Gastroesophageal sphincter (tissue), 3 donors: ENCODE results near the gene LRRN4CL.

Experiments
- CTCF ChIP-seq, 4 experiments: fragments of 200-600 bp in 2 of 4; fragments of 450-650 bp in 2 of 4; sonication (generic) in 1 of 4; IDR thresholded peaks; one replicate each; pipeline ENCODE4 v1.5.1; 2017 to 2019; ENCODE audit warnings: antibody characterized with exemption in 4 of 4, mild to moderate bottlenecking in 2 of 4, moderate library complexity in 2 of 4
- POLR2A ChIP-seq, 2 donors: fragments of 450-650 bp; IDR thresholded peaks; one replicate each; pipeline ENCODE4 v1.6.1; 2017; ENCODE audit warnings: antibody characterized with exemption in 2 of 2, mild to moderate bottlenecking in 2 of 2, moderate library complexity in 1 of 2
- POLR2AphosphoS5 ChIP-seq: sonication (generic); formaldehyde crosslinking; IDR thresholded peaks from one replicate; pipeline ENCODE4 v1.6.1; 2017; ENCODE audit warnings: antibody characterized with exemption

GRCh38 chr11:62713343-62713742 lies 24.0 kb upstream of the LRRN4CL start:
- TF ChIP-seq CTCF (IDR thresholded peaks at IDR 0.05) = no peak
- no peak for TF ChIP-seq POLR2AphosphoS5
- no peak for TF ChIP-seq POLR2A (IDR thresholded peaks at IDR 0.05)
